Globus pallidus (tissue), 1 donor: Measurements from ENCODE around the gene SYNPO2.
A peak's percentile ranks its signal among the peaks of the same experiment; 100 is the strongest.

ENCODE experiments used
- DNase-seq: peaks from one replicate; pipeline ENCODE4 v3.0.0-alpha.2; 2015; ENCODE audit warnings: low spot score

SYNPO2 gene

DNA sequence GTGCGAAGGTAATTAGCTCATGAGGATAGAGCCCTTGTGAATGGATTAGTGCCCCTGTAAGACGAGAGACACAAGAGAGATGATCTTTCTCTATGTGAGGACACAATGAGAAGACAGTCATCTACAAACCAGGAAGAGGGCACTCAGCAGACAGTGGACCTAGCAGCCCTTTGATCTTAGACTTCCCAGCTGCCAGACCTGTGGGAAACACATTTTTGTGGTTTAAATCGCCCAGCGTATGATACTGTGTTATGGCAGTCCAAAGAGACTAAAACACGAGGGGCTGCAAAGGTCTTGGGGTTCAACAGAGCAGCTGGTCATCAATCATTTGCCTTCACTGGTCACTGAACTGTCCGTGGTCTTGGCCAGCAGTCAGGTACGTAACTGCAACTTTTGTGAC lies 9.2 kb upstream of the SYNPO2 start:
- DNase-seq: no peak

DNA sequence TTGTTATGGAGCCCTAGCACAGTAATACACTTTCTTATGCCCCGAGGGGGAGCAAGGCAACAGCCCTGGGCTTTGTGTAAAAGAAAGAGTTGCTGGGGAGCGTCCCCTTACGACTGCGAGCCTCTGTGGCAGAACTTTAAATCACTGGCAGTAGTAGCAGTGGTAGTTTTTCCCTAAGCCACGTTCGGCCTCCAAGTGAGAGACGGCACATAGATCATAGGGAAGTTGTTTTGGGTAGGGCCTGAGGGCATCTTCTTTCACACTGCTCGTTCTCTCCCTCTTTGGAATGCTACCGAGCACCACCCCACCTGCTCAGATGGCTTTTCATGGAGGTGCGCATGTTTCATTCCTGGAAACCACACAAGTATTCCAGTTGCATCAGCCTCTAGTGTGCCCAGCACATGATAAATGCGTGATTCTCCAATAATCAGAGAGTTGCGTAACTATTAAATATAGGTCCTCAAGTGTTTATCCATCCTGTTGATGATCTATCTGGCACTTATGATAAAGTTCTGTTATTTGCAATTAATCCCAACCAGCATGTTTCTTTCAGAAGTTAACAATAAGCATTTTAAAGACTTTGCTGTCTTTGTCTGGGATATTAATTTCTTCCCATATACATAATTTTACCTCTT lies 7.0 kb upstream of the SYNPO2 start:
- DNase-seq: no peak

DNA sequence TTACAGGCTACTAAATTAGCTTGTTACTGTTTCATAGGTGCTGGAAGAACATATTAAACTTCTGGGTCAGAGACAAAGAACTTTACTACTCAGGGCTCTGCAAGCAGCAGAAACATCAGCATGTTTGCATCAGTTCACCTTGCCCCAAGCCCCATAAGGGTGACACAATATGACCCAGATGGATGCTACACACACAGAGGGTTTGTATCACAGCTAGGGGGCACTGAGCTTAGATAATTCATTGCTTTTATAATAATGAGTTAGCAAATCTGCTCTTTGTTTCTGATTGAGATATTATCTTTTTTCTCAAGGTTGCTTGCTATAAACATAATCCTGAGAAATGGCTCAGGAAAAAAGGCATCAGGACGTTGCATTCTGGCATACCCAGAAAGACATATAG lies 4.8 kb upstream of the SYNPO2 start:
- no peak for DNase-seq

DNA sequence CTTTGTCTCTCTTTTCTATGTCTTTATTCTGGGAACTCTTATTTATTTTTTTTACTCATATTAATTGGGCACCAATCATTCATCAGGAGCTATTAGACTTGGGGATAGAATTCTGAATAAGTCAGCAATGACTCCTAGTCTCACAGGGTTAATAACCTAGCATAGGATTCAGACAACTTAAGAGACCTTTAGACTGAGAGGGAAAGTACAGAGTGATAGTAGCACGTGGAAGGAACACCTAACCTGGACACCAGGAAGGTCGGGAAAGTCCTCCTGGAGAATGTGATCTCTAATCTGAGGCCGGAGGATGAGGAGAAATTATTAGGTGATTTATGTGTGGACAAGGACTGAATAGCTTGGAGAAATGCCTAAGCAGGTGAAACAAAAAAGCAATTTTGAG lies 3.9 kb upstream of the SYNPO2 start:
- DNase-seq: no peak

DNA sequence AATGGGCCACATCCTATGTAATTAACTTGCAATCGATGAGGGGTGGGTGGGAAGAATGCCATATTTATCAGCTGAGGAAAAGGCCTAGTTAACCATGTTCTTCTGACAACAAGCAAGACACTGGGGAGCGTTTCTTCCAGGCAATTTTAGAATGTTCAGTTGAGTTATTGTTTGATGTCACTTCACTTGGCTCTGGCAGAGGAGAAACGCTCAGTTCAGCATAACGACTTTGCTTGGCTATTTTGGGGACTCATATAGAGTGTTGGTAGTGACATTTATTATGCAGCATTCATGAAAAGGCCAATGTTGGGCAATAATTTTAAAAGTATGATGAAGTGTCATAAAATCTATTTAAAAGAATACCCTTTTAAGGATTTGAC lies 648 bp downstream of the SYNPO2 start:
- DNase-seq: no peak

DNA sequence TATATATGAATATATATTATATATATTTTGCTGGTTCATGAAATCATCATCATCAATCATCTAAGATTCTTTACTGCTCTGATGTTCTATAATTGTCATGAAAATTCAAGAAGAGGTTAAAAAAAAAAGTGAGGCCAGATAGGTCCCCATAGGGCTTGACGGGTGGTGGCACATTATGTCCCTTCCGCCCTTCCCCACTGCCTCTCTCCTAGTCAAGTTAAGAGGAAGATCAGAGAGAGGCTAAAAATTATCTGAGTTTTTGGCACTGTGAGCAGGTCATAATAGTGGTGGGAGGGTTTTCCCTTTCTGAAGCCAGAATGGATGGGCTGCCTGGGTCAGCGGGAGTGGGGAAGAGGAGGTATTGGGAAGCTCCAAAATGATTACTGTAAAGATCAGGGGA lies 5.4 kb downstream of the SYNPO2 start:
- no peak for DNase-seq

DNA sequence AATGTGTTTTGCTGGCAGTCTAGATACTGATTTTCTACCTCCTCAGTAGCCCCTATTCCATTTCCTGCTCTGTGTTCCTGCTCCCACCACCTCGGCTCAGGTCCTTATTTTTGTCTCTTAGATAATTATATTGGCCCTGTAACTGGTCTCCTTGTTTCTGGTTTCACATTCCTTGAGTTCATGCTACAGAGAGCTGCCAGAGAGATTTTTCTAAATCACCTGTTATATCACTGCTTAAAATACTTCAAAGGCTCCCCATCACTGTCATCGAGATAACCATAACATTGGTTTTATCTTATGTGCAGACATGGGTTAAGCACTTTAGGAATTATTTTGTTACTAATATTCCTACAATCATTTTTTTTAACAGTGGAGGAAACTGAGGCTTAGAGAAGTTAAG lies 9.6 kb downstream of the SYNPO2 start:
- no peak for DNase-seq

DNA sequence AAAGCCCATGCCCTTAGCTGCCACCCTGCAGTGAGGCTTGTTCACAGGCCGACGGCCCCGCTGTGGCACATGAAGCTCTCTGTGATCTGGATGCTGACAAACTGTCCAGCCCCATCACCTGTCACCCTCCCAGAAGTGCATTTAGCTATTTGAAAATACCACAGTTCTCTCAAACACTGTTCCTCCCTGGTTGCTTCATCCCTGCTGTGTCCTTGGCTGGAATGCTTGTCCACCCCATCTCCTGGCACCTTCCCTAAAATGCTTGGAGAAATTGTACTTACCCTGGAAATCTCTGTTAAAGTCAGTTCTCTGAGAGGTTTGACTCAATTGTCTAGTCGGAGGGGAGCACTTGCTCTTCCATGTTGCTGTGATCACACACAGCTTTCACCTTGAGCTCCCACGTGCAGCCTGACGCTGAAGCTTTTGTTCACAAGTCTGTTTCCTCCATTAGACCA lies 10.1 kb downstream of the SYNPO2 start:
- no peak for DNase-seq

DNA sequence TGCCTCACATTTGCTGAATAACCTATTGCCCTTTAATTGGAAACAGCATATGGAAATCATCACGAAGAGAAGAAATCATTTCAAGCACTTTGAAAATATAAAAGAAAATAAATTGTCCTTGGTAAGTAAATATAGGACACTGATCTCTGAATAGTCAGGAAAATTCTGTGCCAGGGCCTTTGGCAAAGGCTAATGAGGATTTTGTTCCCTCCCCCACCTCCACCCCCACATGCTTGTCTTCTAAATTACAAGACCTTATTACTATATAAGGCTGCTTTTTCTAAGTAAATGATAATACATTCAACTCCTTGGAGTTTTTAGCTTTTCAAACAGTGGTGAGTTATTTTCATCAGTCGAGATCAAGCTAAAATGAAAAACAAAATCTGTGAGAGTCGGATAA lies 15.8 kb downstream of the SYNPO2 start:
- DNase-seq: no peak

DNA sequence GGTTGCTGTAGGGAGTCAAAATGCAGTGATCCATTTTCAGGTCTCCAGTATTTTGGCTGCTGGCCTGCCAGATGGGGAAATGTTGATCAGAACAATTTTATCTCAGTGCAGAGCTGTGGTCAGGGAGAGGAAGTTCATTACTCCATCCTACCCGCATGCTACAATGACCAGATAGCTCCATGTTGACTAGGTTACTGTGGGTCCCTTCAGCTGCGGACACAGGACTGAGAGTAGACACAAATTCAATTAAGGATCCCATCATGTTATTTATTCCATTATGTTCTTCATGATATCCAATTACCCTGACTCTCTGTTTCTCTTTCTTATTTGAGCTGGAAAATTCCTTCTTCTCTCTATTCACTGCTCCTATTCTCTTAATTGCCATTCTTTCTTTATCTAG lies 16.3 kb downstream of the SYNPO2 start:
- DNase-seq: no peak

DNA sequence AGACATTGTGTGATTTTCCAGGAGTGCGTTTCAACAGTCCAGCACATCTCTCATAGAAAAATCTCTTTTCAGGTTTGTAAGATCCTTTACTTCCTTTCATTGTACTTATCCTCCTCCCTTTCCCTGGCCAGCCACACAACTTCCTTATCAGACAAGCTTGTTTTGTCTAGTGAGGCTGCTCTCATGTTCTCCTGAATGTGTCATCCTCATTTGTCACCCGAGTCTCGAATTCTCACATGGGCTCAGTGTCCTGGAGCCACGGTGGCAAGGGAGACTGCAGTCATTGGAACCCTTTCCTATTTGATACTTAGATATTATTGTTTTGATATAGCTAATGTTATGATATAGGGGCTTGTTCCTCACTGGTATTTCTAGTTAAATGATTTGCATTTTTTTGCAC lies 16.9 kb downstream of the SYNPO2 start:
- DNase-seq: no peak

DNA sequence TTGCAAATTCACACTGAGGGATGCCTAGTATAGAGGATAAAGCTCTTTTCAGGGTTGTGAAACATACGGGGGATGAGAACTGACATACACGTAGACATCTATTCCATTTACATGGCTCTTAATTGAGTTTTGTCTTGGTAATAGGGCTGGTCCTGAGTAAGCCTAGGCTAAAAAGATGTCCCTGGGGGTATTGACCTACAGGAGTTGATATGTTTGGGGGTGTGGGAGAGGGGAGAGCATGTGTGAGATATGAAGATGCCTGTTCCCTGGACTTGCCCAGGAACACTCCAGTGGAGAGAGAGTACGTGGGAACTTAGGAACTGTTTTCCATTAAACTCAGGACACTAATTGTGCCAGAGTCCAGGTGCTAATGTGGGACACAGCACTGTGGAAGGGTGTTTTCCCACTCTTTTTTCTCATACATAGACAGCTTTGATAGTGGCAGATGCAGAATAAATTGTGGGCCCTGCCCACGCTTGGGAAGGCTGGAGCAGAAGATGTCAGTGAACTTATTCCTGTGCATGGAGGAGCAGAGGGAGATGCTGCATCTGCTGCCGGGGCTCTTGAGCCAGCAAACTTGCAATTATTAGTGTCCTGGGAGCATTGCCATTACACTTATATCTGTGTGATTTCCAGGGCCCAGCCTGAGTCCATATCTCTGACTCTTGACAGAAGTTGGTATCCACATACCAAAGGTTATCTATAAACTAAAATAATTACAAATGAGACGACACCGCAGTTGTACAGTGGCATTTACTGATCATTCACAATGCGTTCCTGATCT lies 20.7 kb downstream of the SYNPO2 start:
- DNase-seq: no peak

DNA sequence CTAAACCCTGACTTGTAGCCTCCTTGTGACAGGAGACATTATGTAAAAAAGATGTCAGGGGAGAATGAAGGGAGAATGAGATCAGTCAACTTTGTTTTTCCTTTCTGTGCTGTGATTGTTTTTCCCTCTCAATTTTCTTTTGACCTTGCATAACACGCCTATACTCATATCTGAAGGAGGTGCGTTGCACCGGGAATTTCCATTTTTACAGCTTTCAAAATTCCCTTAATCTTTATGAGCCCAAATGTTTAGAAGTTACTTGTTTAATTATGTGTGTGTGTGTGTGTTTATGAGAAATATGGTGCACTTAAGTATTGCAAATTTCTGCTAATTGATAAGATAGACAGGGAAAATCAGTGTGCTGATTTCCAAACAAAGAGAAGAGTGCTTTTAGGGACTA lies 21.6 kb downstream of the SYNPO2 start:
- no peak for DNase-seq

DNA sequence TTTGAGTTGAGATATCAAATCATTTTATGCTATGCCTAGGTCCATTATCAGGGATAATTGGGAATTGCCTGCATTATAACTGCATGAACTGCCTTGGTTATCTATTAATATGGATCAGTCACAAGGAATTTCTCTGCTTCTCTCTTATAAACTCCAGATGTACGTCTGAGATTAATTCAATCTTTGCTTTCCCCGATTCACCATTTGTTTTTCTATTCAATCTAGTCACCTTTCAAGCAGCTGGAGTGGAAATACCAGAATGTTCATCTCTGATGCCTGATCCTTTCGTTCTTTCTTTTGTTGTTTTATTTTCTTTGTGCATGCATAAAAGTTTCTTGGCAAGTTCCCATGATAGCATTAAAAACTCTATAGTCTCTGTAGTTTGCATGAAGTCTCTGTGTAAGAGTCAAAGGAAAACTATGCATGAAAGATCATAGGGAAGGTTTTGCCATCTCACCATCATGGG lies 22.6 kb downstream of the SYNPO2 start:
- no peak for DNase-seq

DNA sequence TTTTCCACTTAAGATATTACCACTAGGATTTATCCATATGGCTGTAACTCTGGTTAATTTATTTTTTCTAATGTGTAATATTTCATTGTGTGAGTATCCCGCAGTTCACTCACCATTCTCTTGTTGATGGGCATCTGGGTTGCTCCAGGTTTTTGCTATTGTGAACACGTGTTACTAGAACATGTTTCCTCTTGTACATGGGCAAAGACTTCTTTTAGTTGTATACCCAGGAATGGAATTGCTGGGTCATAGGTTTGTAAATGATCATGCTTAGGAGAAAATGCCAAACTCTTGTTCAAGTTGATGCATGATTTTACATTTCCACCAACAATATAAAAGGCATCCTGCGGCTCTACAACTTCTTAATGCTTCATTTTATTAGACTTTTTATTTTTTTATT lies 26.8 kb downstream of the SYNPO2 start:
- DNase-seq: no peak

DNA sequence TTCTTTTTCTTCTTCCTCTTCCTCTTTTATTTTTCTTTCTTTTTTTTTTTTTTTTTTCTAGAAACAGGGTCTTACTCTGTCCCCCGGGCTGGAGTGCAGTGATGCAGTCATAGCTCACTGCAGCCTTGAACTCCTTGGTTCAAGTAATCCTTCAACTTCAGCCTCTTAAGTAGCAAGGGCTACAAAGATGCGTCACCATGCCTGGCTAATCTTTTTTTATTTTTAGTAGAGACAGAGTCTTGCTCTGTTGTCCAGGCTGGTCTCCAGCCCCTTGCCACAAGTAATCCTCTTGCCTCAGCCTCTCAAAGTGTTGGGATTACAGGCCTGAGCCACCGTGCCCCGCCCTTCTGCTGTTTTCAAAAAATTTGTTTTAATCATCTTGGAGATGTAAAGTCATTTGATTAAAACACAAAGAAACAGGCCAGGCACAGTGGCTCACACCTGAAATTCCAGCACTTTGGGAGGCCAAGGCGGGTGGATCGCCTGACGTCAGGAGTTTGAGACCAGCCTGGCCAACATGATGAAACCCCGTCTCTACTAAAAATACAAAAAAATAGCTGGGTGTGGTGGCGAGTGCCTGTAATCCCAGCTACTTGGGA lies 28.1 kb downstream of the SYNPO2 start:
- no peak for DNase-seq

DNA sequence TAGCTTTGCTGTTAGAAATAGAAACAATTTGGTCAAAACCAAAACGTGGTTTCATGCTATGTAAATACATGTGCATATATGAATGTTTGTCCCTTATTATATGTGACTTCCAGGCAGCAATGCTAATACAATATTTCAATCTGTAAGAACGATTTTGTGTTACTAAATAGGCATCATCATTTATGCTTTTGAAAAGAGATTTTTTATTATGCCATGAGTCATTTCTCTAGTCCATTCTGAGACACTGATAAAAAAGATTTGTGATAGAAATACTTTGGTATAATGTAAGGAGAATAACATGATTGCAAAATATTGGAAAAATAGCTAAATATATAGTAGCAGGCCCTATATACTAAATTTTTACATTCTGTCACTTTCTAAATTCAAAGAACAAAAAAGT lies 28.9 kb downstream of the SYNPO2 start:
- no peak for DNase-seq

DNA sequence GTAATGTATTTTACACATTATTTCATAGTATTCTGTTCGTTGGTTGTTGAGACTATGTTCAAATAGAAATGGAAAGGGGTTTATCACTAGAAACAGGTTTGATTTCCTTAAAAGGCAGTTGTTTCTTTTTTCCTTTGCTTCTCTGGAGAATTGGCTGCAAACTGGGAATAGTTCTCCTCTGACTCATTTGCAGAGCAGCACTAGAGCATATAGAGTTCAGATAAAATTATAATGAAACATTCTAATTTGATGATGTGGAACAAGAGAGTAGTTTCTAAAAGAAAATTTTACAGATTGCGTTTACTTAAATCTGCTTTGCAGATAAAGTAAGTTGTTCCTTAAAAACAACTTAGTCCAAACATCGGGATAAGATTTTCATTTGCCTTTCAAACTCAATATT lies 29.7 kb downstream of the SYNPO2 start:
- DNase-seq: no peak

DNA sequence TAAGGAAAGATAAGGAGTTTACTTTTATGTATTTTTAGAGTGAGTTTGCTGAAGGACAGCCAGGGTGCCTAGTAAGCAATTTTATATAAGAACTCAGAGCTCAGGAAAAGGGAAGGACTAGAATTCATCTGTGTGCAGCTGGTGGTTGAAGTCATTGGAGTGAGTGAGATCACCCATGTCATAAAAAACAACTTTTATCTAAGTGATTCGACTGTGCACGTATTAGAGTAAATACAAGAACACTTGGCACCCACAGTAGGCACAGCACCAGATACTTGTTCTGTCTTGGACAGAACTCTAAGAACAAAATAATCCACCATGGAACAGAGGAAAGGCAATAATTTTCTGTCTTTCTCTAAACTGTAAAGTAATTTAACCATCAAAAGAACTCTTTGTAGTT lies 31.6 kb downstream of the SYNPO2 start:
- DNase-seq: no peak

DNA sequence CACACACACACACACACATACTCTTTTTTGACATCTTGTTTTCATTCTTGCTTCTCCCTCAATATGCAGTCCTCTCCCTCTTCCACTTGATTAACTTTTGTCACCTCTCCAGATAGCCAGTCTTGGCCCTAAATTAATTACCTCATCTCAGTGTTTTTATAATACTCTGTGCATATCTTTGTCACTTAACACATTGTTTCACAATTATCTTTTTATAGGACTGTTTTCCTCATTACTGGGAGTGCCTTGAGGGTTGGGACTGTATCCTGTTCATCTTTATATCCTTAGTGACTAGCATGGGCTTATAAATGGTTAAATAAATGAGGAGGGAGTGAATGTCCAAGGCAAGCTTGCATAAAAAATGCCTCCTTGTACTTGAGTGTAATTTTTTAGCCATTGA lies 33.1 kb downstream of the SYNPO2 start:
- no peak for DNase-seq

DNA sequence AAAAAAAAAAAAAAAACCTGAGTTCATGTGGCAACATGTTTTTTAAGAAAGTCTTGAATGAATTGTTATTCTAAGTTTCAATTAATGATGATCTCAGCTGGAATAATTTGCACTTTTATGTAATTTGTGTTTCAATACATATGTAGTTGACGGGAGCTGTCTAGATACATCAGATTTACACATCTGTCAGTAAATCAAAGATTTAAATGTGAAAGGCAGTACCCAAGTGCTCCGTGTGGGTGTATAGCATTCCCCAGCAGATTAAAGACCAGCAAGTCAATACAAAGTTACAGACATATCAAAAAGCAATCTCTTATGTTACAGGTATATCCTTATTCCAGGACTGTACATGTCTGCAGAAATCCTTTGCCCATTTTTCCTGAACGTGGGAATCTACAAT lies 35.2 kb downstream of the SYNPO2 start:
- DNase-seq: no peak

DNA sequence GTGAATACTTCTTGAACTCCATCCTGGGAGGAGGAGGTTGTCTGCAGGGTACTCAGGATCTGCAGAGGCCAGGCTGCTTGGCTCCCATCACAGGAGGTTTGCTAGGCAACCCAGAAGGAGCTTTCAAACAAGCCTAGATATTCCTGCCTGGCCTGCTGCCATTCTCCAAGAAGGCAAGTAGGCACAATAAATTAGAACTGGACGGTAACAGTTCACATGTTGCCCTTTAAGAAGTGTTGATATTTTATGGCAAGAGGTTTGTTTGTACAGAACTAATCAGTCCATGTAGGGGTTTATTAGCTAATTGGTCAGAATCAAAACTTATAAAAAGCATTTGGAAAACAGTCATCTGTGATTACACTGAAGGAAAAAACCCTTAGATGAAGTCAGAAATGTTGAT lies 39.3 kb downstream of the SYNPO2 start:
- DNase-seq: peak; percentile 48

DNA sequence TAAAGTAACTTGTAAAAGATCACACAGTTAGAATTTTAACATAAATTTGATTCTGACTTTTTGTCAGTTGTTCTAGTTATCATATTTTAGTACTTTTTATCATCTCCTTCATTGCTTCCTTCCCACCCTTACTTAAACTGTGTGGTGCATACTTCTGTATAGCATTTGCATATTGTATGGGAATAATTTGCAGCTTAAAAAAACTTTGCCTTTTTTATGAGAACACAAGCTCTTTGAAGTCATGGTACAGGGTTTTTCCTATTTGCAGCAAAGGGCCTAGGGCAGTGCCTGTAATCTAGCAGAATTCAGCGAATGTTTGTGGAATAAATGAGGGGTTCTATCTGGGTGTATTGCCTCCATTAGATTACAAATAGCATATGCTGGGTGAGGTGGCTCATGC lies 41.6 kb downstream of the SYNPO2 start:
- no peak for DNase-seq

DNA sequence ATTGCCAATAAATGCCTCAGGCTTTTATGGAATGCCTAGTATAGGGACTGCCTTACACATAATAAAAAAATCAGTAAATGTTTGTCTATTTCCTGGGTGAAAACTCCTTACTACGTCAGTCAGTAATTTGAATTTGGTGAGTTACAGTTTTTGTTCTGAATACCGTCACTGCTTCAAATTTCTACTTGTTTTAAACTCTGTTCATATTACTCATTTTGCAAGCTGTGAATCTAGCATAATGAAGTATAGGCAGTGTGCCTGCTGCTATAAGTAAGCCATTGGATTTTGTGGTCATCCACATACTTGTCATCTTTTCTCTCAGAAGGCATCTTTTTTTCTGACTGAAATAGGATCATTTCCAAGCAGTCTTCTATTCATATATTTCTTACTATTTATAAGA lies 43.1 kb downstream of the SYNPO2 start:
- no peak for DNase-seq
